GM12873 (cell line): Measurements from ENCODE around the gene SMIM8.
A peak's percentile ranks its signal among the peaks of the same experiment; 100 is the strongest.

Experiments
- CTCF ChIP-seq: IDR thresholded peaks from 2 replicates; pipeline ENCODE4 v1.5.1; 2012; ENCODE audit warnings: low read depth, mild to moderate bottlenecking, moderate library complexity, low read length, control low read depth; ENCODE audit not compliant: insufficient read depth; ENCODE audit errors: missing control alignments

Gene SMIM8

GRCh38 chr6:87322304-87323212, at the start of gene SMIM8:
SMIM8 (plus strand) TSS chr6:87322588; CDS start chr6:87337032, 14,444 bp downstream.
- TF ChIP-seq CTCF, result peak; percentile 94

GRCh38 chr6:87274660-87275274, 47.6 kb upstream of the SMIM8 start:
- TF ChIP-seq CTCF, result no peak

GRCh38 chr6:87276624-87277023, 45.8 kb upstream of the SMIM8 start:
- TF ChIP-seq CTCF, result no peak

DNA sequence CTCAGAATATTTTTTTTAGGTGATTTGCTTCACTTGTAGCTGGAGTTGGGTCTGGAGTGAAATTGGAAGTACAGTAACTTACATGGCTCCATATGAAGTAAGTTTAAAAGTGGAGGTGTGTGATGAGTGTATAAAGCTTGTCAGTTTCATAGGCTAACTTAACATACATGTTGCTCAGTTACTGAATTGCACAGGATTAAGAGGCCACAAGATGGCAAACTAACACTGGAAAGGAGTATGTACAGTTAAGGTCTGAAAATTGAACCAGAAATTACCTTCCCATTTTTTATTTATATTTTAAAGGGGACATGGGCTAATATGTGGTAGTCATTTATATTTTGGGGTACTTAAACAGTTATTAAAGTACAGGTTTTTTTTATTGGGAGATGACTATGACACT, 45.3 kb upstream of the SMIM8 start:
- TF ChIP-seq CTCF, result peak; percentile 27

GRCh38 chr6:87279196-87279595, 43.2 kb upstream of the SMIM8 start:
- TF ChIP-seq CTCF, result no peak

DNA sequence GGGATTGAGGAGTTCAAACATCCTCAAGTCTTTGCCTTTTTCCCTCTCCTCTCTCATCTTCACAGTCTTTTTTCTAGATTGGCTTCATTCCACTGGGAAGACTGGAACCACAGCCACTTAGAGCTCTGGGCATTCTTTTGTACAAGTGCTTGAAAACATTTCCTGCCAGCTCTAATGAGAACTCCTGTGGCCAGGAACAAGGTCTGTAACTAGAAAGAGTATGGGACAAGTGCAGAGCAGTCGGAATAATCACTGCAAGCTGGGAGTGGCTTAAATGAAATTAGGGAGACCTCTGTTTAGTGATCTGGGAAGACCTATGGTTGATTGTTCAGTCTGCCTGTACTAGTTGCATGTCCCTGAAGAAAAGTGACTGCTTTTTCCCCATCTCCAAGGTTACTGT, 41.0 kb upstream of the SMIM8 start:
- TF ChIP-seq CTCF, result no peak

DNA sequence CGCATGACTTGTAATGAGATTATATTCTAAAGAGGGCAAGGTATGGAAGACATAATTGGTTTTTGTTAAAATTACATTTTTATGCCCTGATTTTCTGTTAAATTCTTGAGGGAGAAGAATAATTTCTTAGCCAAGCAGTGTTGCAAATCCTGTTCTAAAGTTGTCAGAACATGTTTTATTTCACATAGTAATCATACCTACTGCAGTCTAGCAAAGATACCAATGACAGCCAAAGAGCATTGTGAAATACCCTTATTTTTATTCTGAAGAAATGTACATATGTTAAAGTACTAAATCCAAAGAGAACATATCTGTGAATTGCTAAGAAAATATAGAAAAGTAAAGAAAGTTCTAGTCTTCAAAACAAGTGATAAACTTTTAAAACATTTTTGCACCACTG, 39.6 kb upstream of the SMIM8 start:
- TF ChIP-seq CTCF, result no peak
